Transverse colon (tissue), 4 donors: ENCODE measurements around the gene FMNL3. TPM values are rescaled to one million over a fixed set of nuclear protein-coding genes. Genes with fewer than 3 reads are reported as not detected.

Experiments
- DNase-seq: peaks from one replicate; pipeline ENCODE4 v3.0.0-alpha.2; 2019
- H3K27ac ChIP-seq, 4 donors: fragments of 200-600 bp; sonication (generic); 2 replicates each; pipeline ENCODE4 v1.5.1; 2016 to 2018; ENCODE audit warnings: inconsistent platforms in 4 of 4
- H3K27me3 ChIP-seq: fragments of 200-600 bp; sonication (generic); 2 replicates; pipeline ENCODE4 v1.5.1; 2017; ENCODE audit warnings: inconsistent platforms
- H3K36me3 ChIP-seq, 4 donors: fragments of 200-600 bp; sonication (generic); 2 replicates each; pipeline ENCODE4 v1.5.1; 2017 to 2019; ENCODE audit warnings: inconsistent platforms in 4 of 4
- H3K4me1 ChIP-seq, 4 donors: fragments of 200-600 bp; sonication (generic); 2 replicates each; pipeline ENCODE4 v1.5.1; 2017 to 2020; ENCODE audit warnings: inconsistent platforms in 4 of 4
- H3K4me3 ChIP-seq, 4 donors: fragments of 200-600 bp; sonication (generic); 1 replicate in 1 of 4; 2 replicates in 3 of 4; pipeline versions ENCODE4 v1.5.1 to v1.6.1; 2017 to 2019; ENCODE audit warnings: inconsistent platforms in 4 of 4
- H3K9me3 ChIP-seq, 2 donors: fragments of 200-600 bp; sonication (generic); 2 replicates each; pipeline ENCODE4 v1.5.1; 2017 to 2019; ENCODE audit warnings: inconsistent platforms in 2 of 2
- EP300 ChIP-seq: sonication (generic); formaldehyde crosslinking; IDR thresholded peaks from one replicate; pipeline ENCODE4 v1.6.1; 2017; ENCODE audit warnings: antibody characterized with exemption, low read depth
- POLR2A ChIP-seq: fragments of 450-650 bp; IDR thresholded peaks from one replicate; pipeline ENCODE4 v1.6.1; 2016; ENCODE audit warnings: antibody characterized with exemption, mild to moderate bottlenecking, moderate library complexity
- POLR2AphosphoS5 ChIP-seq, 3 donors: sonication (generic); formaldehyde crosslinking; IDR thresholded peaks; one replicate each; pipeline ENCODE4 v1.6.1; 2016; ENCODE audit warnings: antibody characterized with exemption in 3 of 3
- WGBS, 2 donors: methylation state at CpG; one replicate each; pipeline ENCODE4 v1.1.5; 2018; ENCODE audit warnings: low coverage in 1 of 2; 5-methylcytosine and 5-hydroxymethylcytosine counted together
- in situ Hi-C, 4 donors: fragments of 200-750 bp; cut with MboI; loops; one replicate each; pipeline versions ENCODE4 v1.15.0 to v1.15.1; 2017; ENCODE audit warnings: low sequenced_read_pairs in 3 of 4, low pct_ligation_motif_present in 1 of 4, low pct_unique_long_range_greater_than_20kb in 1 of 4
- intact Hi-C: fragments of 100-400 bp; cut with DNase I; formaldehyde crosslinking; loops from one replicate; pipeline ENCODE4 v1.15.1; 2023; ENCODE audit warnings: low total_unique reads
- total RNA-seq, 4 donors: library from RNA; depleted of rRNA; stranded (reverse); fragments of >200 nt; gene quantifications; one replicate each; pipeline ENCODE4 v1.1.0, GENCODE V29; 2016
- TF ChIP-seq, protein P1 (sequence below), 5 experiments: fragments of 200-600 bp in 3 of 5; fragments of 450-650 bp in 2 of 5; sonication (generic) in 3 of 5; IDR thresholded peaks; 1 replicate in 2 of 5; 2 replicates in 3 of 5; pipeline ENCODE4 v1.5.1; 2016 to 2017; ENCODE audit warnings: antibody characterized with exemption in 5 of 5, inconsistent platforms in 3 of 5, mild to moderate bottlenecking in 2 of 5, moderate library complexity in 1 of 5

Gene FMNL3
- total RNA-seq, 4 donors from 2014 or later: 5.3 to 16.5 (median 8.2) TPM

DNA sequence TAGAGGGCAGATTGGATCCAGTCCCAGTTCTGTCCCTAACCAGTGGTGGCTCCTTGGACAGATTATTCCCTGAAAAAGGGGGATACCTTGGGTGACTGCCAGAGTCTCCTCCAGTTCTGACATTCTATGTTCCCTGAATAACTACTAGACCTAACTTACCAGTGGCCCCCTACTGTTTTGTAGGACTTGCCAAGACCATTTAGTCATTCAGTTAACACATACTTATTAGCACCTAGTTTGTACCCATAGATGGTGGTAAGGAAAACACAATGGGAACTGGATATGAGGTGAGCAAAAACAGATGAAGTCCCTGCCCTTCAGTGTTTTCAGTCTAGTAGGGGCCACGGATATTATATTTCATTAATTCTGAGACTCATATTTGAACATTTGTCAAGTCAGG, 80.4 kb downstream of the FMNL3 start:
- no peak for DNase-seq
- WGBS, 2 donors: 86% methylated on average over 1 of the region's 1 CpG; no CpG with 5 or more reads in 1 of the 2 donors
- intact Hi-C loops: no loop called here

DNA sequence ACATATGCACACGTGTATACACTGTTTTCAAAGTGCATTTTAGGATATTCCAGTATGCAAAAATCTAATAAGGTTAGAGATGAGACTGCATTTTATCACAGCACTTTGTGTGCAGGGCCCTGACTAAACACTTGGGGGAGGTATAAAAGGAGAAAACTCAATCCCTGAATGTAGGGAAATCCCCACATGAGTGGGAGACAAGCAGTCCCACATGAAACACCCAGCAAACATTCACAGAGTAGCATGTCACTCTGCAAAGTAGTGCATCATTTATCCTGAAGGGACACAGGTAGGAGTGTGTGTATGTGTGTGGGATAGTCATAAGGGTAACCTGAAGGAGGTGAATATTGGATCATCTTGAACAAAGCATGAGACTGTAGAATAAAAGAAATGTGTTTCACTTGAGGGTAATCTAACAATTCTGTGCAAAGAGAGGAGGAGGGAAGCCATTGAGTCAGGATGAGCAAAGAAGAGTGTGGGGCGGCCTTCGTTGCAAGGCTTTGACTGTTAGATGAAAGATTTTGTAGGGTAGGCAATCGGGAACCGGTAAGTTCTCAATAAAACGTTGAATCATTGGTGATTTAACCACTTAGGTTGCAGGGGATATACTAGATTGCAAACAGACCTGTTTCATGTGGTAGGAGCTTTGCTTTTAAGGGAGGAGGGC, 80.9 kb downstream of the FMNL3 start:
- H3K27ac ChIP-seq: no peak overlapping the region
- H3K36me3 ChIP-seq: no peaks in the 10 kb centered on the region
- H3K4me3 ChIP-seq: no peak overlapping the region
- peaks cover 6 to 23% (median 16%) of the 10 kb centered on the region in 4 donors for H3K4me1 ChIP-seq
- intact Hi-C loops (no loop called here), in situ Hi-C loops (no loop called here)
- H3K9me3 ChIP-seq: no peaks in the 10 kb centered on the region
- H3K27me3 ChIP-seq: no peaks in the 10 kb centered on the region
- no peak for DNase-seq
- TF ChIP-seq EP300 (no peak), POLR2A (no peak), POLR2AphosphoS5 (IDR thresholded peaks at IDR 0.05) (no peak)
- TF ChIP-seq, protein P1, sequence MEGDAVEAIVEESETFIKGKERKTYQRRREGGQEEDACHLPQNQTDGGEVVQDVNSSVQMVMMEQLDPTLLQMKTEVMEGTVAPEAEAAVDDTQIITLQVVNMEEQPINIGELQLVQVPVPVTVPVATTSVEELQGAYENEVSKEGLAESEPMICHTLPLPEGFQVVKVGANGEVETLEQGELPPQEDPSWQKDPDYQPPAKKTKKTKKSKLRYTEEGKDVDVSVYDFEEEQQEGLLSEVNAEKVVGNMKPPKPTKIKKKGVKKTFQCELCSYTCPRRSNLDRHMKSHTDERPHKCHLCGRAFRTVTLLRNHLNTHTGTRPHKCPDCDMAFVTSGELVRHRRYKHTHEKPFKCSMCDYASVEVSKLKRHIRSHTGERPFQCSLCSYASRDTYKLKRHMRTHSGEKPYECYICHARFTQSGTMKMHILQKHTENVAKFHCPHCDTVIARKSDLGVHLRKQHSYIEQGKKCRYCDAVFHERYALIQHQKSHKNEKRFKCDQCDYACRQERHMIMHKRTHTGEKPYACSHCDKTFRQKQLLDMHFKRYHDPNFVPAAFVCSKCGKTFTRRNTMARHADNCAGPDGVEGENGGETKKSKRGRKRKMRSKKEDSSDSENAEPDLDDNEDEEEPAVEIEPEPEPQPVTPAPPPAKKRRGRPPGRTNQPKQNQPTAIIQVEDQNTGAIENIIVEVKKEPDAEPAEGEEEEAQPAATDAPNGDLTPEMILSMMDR (IDR thresholded peaks at IDR 0.05): no peak
- WGBS, 2 donors: 69 to 74% methylated on average over 6 of the region's 6 CpGs

More for the DNA sequence above, 80.4 kb downstream of the FMNL3 start:
- no peaks in the 10 kb centered on the region for H3K36me3 ChIP-seq
- H3K4me1 ChIP-seq: peaks cover 2 to 18% (median 12%) of the 10 kb centered on the region in 4 donors
- H3K27ac ChIP-seq: no peak overlapping the region
- TF ChIP-seq, protein P1 (IDR thresholded peaks at IDR 0.05): no peak
- TF ChIP-seq POLR2A (no peak), EP300 (no peak), POLR2AphosphoS5 (IDR thresholded peaks at IDR 0.05) (no peak)
- no peak overlapping the region for H3K4me3 ChIP-seq
- no peaks in the 10 kb centered on the region for H3K27me3 ChIP-seq
- in situ Hi-C loops: no loop called here
- no peaks in the 10 kb centered on the region for H3K9me3 ChIP-seq

DNA sequence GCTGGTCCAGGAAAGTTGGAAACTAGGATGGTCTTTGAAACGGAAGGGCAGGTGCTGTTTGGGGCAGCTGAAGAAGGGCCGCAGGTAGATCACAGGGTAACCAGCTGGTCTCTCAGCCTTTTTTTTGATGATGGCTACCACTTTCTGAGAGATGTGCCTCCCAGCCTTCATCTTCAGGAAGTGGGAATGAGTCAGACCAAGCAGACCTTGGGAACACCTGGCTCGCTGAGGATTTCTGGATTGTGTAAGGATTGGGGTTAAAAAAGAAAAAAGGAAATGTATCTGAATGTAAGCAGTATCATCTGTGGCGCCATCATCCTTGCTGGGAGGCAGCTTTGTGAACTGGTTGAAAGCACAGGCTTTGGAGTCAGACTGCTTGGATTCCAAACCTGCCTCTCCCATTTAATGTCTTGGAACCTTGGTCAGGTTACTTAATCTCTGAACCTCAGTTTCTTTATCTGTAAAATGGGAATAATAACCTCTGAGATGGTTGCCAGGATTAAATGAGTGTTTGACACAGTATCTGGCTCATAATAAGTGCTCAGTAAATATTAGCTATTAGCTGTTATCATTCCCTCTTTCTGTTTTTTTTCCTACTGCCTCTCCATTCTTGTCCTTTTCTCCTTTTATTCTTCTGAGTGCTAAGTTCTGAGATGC, 82.2 kb downstream of the FMNL3 start:
- DNase-seq: no peak
- WGBS, 2 donors: 64% methylated on average over 4 of the region's 4 CpGs; no CpG with 5 or more reads in 1 of the 2 donors
- no peaks in the 10 kb centered on the region for H3K27me3 ChIP-seq
- TF ChIP-seq, protein P1 (IDR thresholded peaks at IDR 0.05): no peak
- no peak for TF ChIP-seq EP300
- no peak for TF ChIP-seq POLR2AphosphoS5 (IDR thresholded peaks at IDR 0.05)
- TF ChIP-seq POLR2A: no peak
- peaks cover 6 to 25% (median 16%) of the 10 kb centered on the region in 4 donors for H3K4me1 ChIP-seq
- H3K36me3 ChIP-seq: no peaks in the 10 kb centered on the region
- no peak overlapping the region for H3K4me3 ChIP-seq
- intact Hi-C loops: no loop called here
- in situ Hi-C loops: no loop called here
- no peaks in the 10 kb centered on the region for H3K9me3 ChIP-seq
- H3K27ac ChIP-seq: peak overlapping the region in 2 of 4 donors; percentile 87 to 89

DNA sequence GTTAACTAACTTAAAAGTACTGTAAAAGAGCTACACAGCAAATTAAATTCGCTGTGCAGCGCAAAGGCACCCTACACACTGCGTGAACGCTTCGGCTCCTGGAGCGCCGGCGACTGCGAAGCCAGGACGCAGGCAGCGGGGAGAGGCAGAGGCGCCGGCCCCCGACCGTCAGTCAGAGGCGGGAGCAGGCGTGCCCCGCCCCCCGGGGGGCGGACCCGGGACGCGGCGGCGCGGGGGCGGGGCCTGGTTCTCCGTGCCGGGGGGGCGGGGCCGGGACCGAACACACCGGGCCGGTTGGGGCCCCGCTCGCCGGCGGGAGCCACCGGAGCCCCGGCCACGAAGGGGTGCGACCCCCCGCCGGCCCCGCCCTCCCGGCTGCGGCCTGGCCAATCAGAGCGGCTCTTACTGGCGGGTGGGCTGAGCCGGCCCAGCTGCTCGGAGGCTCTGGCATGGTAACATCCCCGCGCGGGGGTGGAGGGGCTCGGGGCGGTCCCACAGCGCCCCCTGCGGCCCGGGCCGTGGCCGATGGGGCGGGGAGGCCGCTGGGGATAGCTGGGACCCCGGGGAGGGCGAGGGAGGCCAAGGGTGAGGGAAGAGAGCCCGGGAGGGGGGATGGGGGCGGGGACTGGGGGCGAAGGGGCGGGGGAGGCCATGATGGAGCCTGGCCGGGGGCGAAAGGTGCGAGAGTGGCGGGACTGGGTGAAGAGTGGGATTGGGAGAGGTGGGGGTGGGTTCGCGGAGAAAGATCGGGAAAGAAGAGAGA, 83.9 kb downstream of the FMNL3 start, which contains the start of gene PRPF40B:
PRPF40B (plus strand) TSS at position 420 of the 763 bp plus-strand sequence; CDS start at position 450, 30 bp downstream.
- Histone ChIP-seq H3K27ac (peak within 1 kb of the TSS; percentile 76 to 89 (median 86)), H3K27me3 (no peaks in the 10 kb centered on the region), H3K4me1 (peaks cover 6 to 25% (median 16%) of the 10 kb centered on the region in 4 donors), H3K9me3 (no peaks in the 10 kb centered on the region), H3K36me3 (no peaks in the 10 kb centered on the region), H3K4me3 (peak within 1 kb of the TSS; percentile 49 to 70 (median 53))
- TF ChIP-seq EP300 (no peak), POLR2AphosphoS5 (IDR thresholded peaks at IDR 0.05) (peak; percentile 94 to 95 (median 94)), POLR2A (peak; percentile 79)
- TF ChIP-seq, protein P1 (IDR thresholded peaks at IDR 0.05): peak in 4 of 5 experiments; percentile 27 to 56 (median 48)
- intact Hi-C loops (no loop called here), in situ Hi-C loops (no loop called here)
- WGBS, 2 donors: 1 to 5% methylated on average over 14 to 19 of the region's 76 CpGs
- DNase-seq: peak; percentile 91
